ENCODE results near the gene WASF2.
"Not testable (repeated sequence)": the region's sequence is repeated elsewhere in the genome, so short reads cannot be mapped to it uniquely, and the experiment has no call there.

Gene WASF2

GRCh38 chr1:27397749-27398148, 92.2 kb downstream of the WASF2 start:
- no peak for DNase-seq (ENCODE audit: low read depth in 2 of 2)

GRCh38 chr1:27397110-27397509, 92.9 kb downstream of the WASF2 start:
- no peak for DNase-seq (ENCODE audit: low read depth in 2 of 2)

GRCh38 chr1:27395441-27396195, 94.3 kb downstream of the WASF2 start:
- peak; percentile 46 to 61 for DNase-seq (ENCODE audit: low read depth in 2 of 2)

- no peak for DNase-seq (ENCODE audit: low read depth in 2 of 2)
Observed at GRCh38 chr1:27394925-27395324, 95.0 kb downstream of the WASF2 start.

- no peak for DNase-seq (ENCODE audit: low read depth in 2 of 2)
Observed at GRCh38 chr1:27394282-27394658, 95.7 kb downstream of the WASF2 start.

GRCh38 chr1:27393641-27394281, 96.2 kb downstream of the WASF2 start:
- no peak for DNase-seq (ENCODE audit: low read depth in 2 of 2)

GRCh38 chr1:27392778-27393635, 97.0 kb downstream of the WASF2 start:
- no peak for DNase-seq (ENCODE audit: low read depth in 2 of 2)

- DNase-seq (ENCODE audit: low read depth in 2 of 2): peak; percentile 92 to 95
Observed at GRCh38 chr1:27392096-27392777, 97.7 kb downstream of the WASF2 start, which contains the start of gene GPR3. TSS of gene GPR3 (plus strand) at chr1:27392622. CDS start at chr1:27393799, 1,177 bp downstream.

GRCh38 chr1:27391511-27392095, 98.4 kb downstream of the WASF2 start:
- no peak for DNase-seq (ENCODE audit: low read depth in 2 of 2)

- peak; percentile 51 to 69 for DNase-seq (ENCODE audit: low read depth in 2 of 2)
Observed at GRCh38 chr1:27388337-27389005, 101.5 kb downstream of the WASF2 start.

GRCh38 chr1:27384797-27385196, 105.2 kb downstream of the WASF2 start:
- not testable (repeated sequence) for DNase-seq (ENCODE audit: low read depth in 2 of 2)

GRCh38 chr1:27383661-27384060, 106.3 kb downstream of the WASF2 start:
- no peak for DNase-seq (ENCODE audit: low read depth in 2 of 2)

- peak in 1 of 2 donors; percentile 37 for DNase-seq (ENCODE audit: low read depth in 2 of 2)
Observed at GRCh38 chr1:27383039-27383605, 106.8 kb downstream of the WASF2 start, which contains the start of gene CD164L2. TSS of gene CD164L2 (minus strand) at chr1:27383333. CDS start at chr1:27383239, 94 bp downstream.

- no peak for DNase-seq (ENCODE audit: low read depth in 2 of 2)
Observed at GRCh38 chr1:27381969-27382762, 107.8 kb downstream of the WASF2 start.

- DNase-seq (ENCODE audit: low read depth in 2 of 2): no peak
Observed at GRCh38 chr1:27380766-27381733, 108.9 kb downstream of the WASF2 start.

GRCh38 chr1:27380224-27380623, 109.7 kb downstream of the WASF2 start:
- no peak for DNase-seq (ENCODE audit: low read depth in 2 of 2)

- DNase-seq (ENCODE audit: low read depth in 2 of 2): no peak
Observed at GRCh38 chr1:27379564-27380122, 110.3 kb downstream of the WASF2 start.
